Trophoblast cell (in vitro differentiated cells and primary cell): ENCODE data around the gene NR1D2.
"Not testable (repeated sequence)": the region's sequence is repeated elsewhere in the genome, so short reads cannot be mapped to it uniquely, and the experiment has no call there.

Experiments
- DNase-seq, 2 donors: peaks; one replicate each; pipeline ENCODE4 v3.0.0-alpha.2; 2016
- H2AFZ ChIP-seq: 2 replicates; pipeline ENCODE4 v1.6.1; 2013; ENCODE audit warnings: low read length, moderate library complexity, mild to moderate bottlenecking; ENCODE audit not compliant: insufficient read depth, poor library complexity
- H2AK5ac ChIP-seq: 2 replicates; pipeline ENCODE4 v1.6.1; 2013; ENCODE audit warnings: mild to moderate bottlenecking, low read length
- H2BK120ac ChIP-seq: 2 replicates; pipeline ENCODE4 v1.6.1; 2013; ENCODE audit warnings: low read length, mild to moderate bottlenecking, moderate library complexity; ENCODE audit not compliant: insufficient read depth, poor library complexity
- H2BK12ac ChIP-seq: 2 replicates; pipeline ENCODE4 v1.6.1; 2013; ENCODE audit warnings: mild to moderate bottlenecking, low read length, moderate library complexity
- H2BK5ac ChIP-seq: 2 replicates; pipeline ENCODE4 v1.6.1; 2013; ENCODE audit warnings: low read length, low read depth, moderate library complexity, mild to moderate bottlenecking; ENCODE audit not compliant: poor library complexity
- H3K14ac ChIP-seq: 2 replicates; pipeline ENCODE4 v1.6.1; 2013; ENCODE audit warnings: mild to moderate bottlenecking, low read length
- H3K18ac ChIP-seq: 2 replicates; pipeline ENCODE4 v1.6.1; 2013; ENCODE audit warnings: mild to moderate bottlenecking, low read length
- H3K23ac ChIP-seq: 2 replicates; pipeline ENCODE4 v1.6.1; 2013; ENCODE audit warnings: low read length
- H3K27ac ChIP-seq: 2 replicates; pipeline ENCODE4 v1.5.1; 2013; ENCODE audit warnings: low read depth, mild to moderate bottlenecking, inconsistent platforms, low read length, moderate library complexity
- H3K27me3 ChIP-seq: 2 replicates; pipeline ENCODE4 v1.6.1; 2013; ENCODE audit warnings: inconsistent platforms, mild to moderate bottlenecking, low read length, moderate library complexity; ENCODE audit not compliant: insufficient read depth
- H3K36me3 ChIP-seq, 2 experiments: 1 replicate in 1 of 2; 2 replicates in 1 of 2; pipeline ENCODE4 v1.6.1; 2013; ENCODE audit warnings: low read length in 2 of 2, mild to moderate bottlenecking in 2 of 2, moderate library complexity in 1 of 2; ENCODE audit not compliant: insufficient read depth in 2 of 2, control insufficient read depth in 1 of 2
- H3K4ac ChIP-seq: 2 replicates; pipeline ENCODE4 v1.6.1; 2013; ENCODE audit warnings: low read depth, mild to moderate bottlenecking, low read length, moderate library complexity
- H3K4me1 ChIP-seq, 2 experiments: 1 replicate in 1 of 2; 2 replicates in 1 of 2; pipeline ENCODE4 v1.6.1; 2013; ENCODE audit warnings: low read length in 2 of 2, mild to moderate bottlenecking in 2 of 2, moderate library complexity in 1 of 2; ENCODE audit not compliant: insufficient read depth in 2 of 2, control insufficient read depth in 1 of 2
- H3K4me2 ChIP-seq: 2 replicates; pipeline ENCODE4 v1.6.1; 2013; ENCODE audit warnings: inconsistent platforms, mild to moderate bottlenecking, low read length, moderate library complexity
- H3K4me3 ChIP-seq: 2 replicates; pipeline ENCODE4 v1.5.1; 2013; ENCODE audit warnings: mild to moderate bottlenecking, low read depth, low read length, inconsistent platforms
- H3K79me1 ChIP-seq: one replicate; pipeline ENCODE4 v1.6.1; 2013; ENCODE audit warnings: low read length
- H3K79me2 ChIP-seq: 2 replicates; pipeline ENCODE4 v1.6.1; 2013; ENCODE audit warnings: low read length, mild to moderate bottlenecking; ENCODE audit not compliant: control insufficient read depth, insufficient read depth, poor library complexity
- H3K9ac ChIP-seq: 2 replicates; pipeline ENCODE4 v1.6.1; 2013; ENCODE audit warnings: mild to moderate bottlenecking, low read length
- H3K9me3 ChIP-seq: 2 replicates; pipeline ENCODE4 v1.6.1; 2013; ENCODE audit warnings: low read depth, mild to moderate bottlenecking, control low read depth, inconsistent platforms, low read length; ENCODE audit not compliant: insufficient read depth
- H4K12ac ChIP-seq: 2 replicates; pipeline ENCODE4 v1.6.1; 2013; ENCODE audit warnings: low read depth, mild to moderate bottlenecking, low read length, moderate library complexity
- H4K8ac ChIP-seq: 2 replicates; pipeline ENCODE4 v1.6.1; 2013; ENCODE audit warnings: low read depth, mild to moderate bottlenecking, low read length, moderate library complexity
- H4K91ac ChIP-seq: one replicate; pipeline ENCODE4 v1.6.1; 2013; ENCODE audit warnings: low read depth, mild to moderate bottlenecking, low read length, moderate library complexity
- WGBS: extraction: QIAGEN DNeasy Blood & Tissue Kit; methylation state at CpG from one replicate; pipeline ENCODE4 v1.1.7; 2013; ENCODE audit warnings: missing lambda C conversion rate; ENCODE audit not compliant: insufficient read length, insufficient coverage; ENCODE audit errors: extremely low coverage; 5-methylcytosine and 5-hydroxymethylcytosine counted together

NR1D2 gene

DNA sequence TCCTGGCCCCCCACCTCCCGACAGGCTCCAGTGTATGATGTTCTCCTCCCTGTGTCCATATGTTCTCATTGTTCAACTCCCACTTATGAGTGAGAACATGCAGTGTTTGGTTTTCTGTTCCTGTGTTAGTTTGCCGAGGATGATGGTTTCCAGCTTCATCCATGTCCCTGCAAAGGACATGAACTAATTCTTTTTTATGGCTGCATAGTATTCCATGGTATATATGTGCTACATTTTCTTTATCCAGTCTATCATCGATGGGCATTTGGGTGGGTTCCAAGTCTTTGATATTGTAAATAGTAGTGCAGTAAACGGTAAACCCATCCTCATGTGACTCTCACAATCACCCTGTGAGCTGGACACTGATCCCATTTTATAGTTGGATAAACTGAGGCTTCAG, 81.6 kb downstream of the NR1D2 start:
- H2AFZ ChIP-seq, H3K23ac ChIP-seq, H3K4me3 ChIP-seq, H3K79me1 ChIP-seq, H3K14ac ChIP-seq, H3K9me3 ChIP-seq, H3K18ac ChIP-seq, H2BK5ac ChIP-seq, H2BK12ac ChIP-seq, H2BK120ac ChIP-seq, H3K79me2 ChIP-seq, H3K36me3 ChIP-seq, H3K4me2 ChIP-seq, H3K4ac ChIP-seq, DNase-seq, H3K9ac ChIP-seq, H4K12ac ChIP-seq, H3K27me3 ChIP-seq, H3K4me1 ChIP-seq, H4K8ac ChIP-seq, H2AK5ac ChIP-seq, H3K27ac ChIP-seq, H4K91ac ChIP-seq: not testable (repeated sequence)
- WGBS = no CpG with 5 or more reads among the region's 4 CpGs

DNA sequence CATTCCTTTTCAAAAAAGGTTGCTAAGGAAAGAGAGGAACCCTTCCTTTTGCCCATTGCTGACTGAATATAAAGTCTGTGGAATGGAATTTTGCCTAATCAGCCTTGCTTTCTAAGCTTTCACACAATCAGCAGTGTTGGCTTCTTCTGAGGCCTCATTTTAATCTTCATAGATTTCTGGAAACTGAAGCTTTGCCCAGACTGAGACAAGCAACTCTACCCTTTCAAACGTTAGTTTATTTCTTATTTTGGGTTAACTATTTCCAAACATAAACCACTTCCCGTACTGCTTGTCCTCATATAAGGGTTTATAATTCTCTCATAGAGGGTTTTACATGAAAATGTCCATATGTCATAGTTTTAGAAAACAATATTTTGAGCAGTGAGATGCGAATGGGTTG, 82.9 kb downstream of the NR1D2 start:
- H3K4me1 ChIP-seq = no peaks in the 10 kb centered on the region
- no peak overlapping the region for H3K4me3 ChIP-seq
- no peak overlapping the region for H2AK5ac ChIP-seq
- H3K4ac ChIP-seq = no peak overlapping the region
- H2BK12ac ChIP-seq = no peak overlapping the region
- H4K12ac ChIP-seq = no peak overlapping the region
- WGBS = no CpG with 5 or more reads among the region's 3 CpGs
- H3K18ac ChIP-seq = no peak overlapping the region
- no peak overlapping the region for H3K23ac ChIP-seq
- no peaks in the 10 kb centered on the region for H3K79me2 ChIP-seq
- H2BK5ac ChIP-seq = no peak overlapping the region
- H3K79me1 ChIP-seq = no peaks in the 10 kb centered on the region
- no peak for DNase-seq
- H2AFZ ChIP-seq = no peak overlapping the region
- no peak overlapping the region for H2BK120ac ChIP-seq
- no peaks in the 10 kb centered on the region for H3K27me3 ChIP-seq
- H4K8ac ChIP-seq = no peak overlapping the region
- H3K9me3 ChIP-seq = peaks cover 2% of the 10 kb centered on the region
- no peak overlapping the region for H3K9ac ChIP-seq
- no peak overlapping the region for H3K14ac ChIP-seq
- H3K36me3 ChIP-seq = no peaks in the 10 kb centered on the region
- no peak overlapping the region for H3K27ac ChIP-seq
- no peak overlapping the region for H4K91ac ChIP-seq
- no peak overlapping the region for H3K4me2 ChIP-seq
